ENCODE measurements around the gene LY6G6D. TPM values are rescaled to one million over a fixed set of nuclear protein-coding genes. Genes with fewer than 3 reads are reported as not detected.
A peak's percentile ranks its signal among the peaks of the same experiment; 100 is the strongest.

Gene LY6G6D
- total and polyA plus RNA-seq, 4 donors, result not detected

DNA sequence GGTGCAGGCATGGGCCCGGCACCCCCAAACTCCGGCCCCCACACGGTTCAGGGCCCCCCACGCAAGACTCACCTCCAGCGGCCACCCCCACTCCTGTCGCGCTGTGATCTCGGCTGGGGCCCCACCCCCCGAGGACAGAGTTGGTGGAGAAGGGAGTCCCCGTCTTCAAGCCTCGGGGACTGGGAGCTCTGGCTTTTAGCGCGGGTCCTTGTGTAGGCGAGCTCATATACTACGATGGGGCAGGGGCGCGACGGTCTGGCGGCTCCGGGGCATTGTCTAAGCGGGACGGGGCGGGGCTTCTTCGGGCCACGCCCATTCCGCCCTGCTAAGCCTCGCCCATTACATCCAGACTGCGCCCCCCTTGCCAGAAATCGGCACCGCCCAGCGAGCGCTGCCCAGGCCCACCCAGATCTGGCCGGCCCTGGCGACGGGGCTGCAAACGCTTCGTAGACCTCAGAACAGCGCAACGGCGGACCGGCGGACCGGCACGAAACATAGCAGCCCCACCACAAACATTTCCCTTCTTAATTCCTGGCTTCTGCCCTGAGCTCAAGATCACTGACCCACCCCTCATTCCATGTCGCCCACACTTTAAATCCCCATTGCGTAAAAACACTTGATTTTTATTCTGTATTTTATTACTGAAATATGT, 15.0 kb downstream of the LY6G6D start:
- TF ChIP-seq YY1 (IDR thresholded peaks at IDR 0.05), result peak; percentile 48
- TF ChIP-seq EGR1 (IDR thresholded peaks at IDR 0.05; ENCODE audit: low read depth in 2 of 2), result no peak
- TF ChIP-seq, protein P1, sequence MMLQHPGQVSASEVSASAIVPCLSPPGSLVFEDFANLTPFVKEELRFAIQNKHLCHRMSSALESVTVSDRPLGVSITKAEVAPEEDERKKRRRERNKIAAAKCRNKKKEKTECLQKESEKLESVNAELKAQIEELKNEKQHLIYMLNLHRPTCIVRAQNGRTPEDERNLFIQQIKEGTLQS (IDR thresholded peaks at IDR 0.05), result no peak
- peak in 1 of 2 donors; percentile 16 for TF ChIP-seq HNF4A (conservative IDR thresholded peaks at IDR 0.05)
- TF ChIP-seq SP1 (IDR thresholded peaks at IDR 0.05), result no peak
- TF ChIP-seq JUND (IDR thresholded peaks at IDR 0.05), result no peak
- 17% methylated on average over 46 of the region's 46 CpGs for WGBS
- Histone ChIP-seq H3K4me1 (ENCODE audit: control insufficient read depth in 4 of 4, insufficient read depth in 4 of 4, low read length in 3 of 4) (peaks cover 4 to 34% (median 16%) of the 10 kb centered on the region in 4 donors), H3K27me3 (ENCODE audit: control insufficient read depth in 4 of 4, insufficient read depth in 4 of 4, low read length in 3 of 4) (no peaks in the 10 kb centered on the region), H3K9me3 (ENCODE audit: control insufficient read depth in 4 of 4, low read length in 3 of 4) (no peaks in the 10 kb centered on the region), H3K36me3 (ENCODE audit: control insufficient read depth in 4 of 4, insufficient read depth in 3 of 4, low read depth in 1 of 4, low read length in 3 of 4) (peaks cover 8 to 33% (median 20%) of the 10 kb centered on the region in 4 donors), H3K4me3 (ENCODE audit: low read depth in 1 of 3, low read length in 3 of 3) (peak overlapping the region; percentile 73 to 77 (median 73)), H3K9ac (ENCODE audit: low read depth in 1 of 2, low read length in 2 of 2) (peak overlapping the region; percentile 37 to 62), H3K27ac (ENCODE audit: low read depth in 1 of 2, low read length in 2 of 2) (peak overlapping the region; percentile 91 to 92)
- peak; percentile 87 for DNase-seq (ENCODE audit: low spot score)

DNA sequence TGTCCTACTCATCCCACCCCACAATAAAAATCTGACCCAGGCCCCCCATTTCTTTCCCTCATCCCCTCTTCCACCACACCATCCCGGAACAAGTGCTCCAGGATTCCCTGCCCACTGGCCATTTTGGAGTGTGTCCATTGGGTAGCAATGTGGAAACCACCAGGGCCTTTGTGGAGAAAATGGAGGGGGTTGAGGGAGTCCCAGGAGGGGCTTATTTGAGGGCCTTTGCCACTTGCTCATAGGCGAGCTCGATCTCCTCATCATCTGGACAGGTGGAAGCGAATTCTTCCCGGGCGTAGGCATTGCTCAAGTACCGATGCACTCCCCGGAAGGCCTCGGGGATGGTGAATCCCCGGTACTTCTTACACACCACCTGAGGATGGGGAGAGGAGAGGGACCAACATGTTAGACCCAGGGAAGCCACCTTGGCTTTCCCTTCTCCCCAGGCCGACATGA, 15.5 kb downstream of the LY6G6D start:
- H3K9me3 ChIP-seq (ENCODE audit: control insufficient read depth in 4 of 4, low read length in 3 of 4), result no peaks in the 10 kb centered on the region
- no peak overlapping the region for H3K9ac ChIP-seq (ENCODE audit: low read depth in 1 of 2, low read length in 2 of 2)
- peaks cover 7 to 39% (median 21%) of the 10 kb centered on the region in 4 donors for H3K4me1 ChIP-seq (ENCODE audit: control insufficient read depth in 4 of 4, insufficient read depth in 4 of 4, low read length in 3 of 4)
- H3K4me3 ChIP-seq (ENCODE audit: low read depth in 1 of 3, low read length in 3 of 3), result no peak overlapping the region
- 94% methylated on average over 11 of the region's 11 CpGs for WGBS
- no peaks in the 10 kb centered on the region for H3K27me3 ChIP-seq (ENCODE audit: control insufficient read depth in 4 of 4, insufficient read depth in 4 of 4, low read length in 3 of 4)
- peaks cover 8 to 33% (median 20%) of the 10 kb centered on the region in 4 donors for H3K36me3 ChIP-seq (ENCODE audit: control insufficient read depth in 4 of 4, insufficient read depth in 3 of 4, low read depth in 1 of 4, low read length in 3 of 4)
- TF ChIP-seq HNF4A (conservative IDR thresholded peaks at IDR 0.05), result no peak
- no peak for TF ChIP-seq EGR1 (IDR thresholded peaks at IDR 0.05; ENCODE audit: low read depth in 2 of 2)
- TF ChIP-seq FOXA1 (IDR thresholded peaks at IDR 0.05), result no peak
- TF ChIP-seq, protein P2, sequence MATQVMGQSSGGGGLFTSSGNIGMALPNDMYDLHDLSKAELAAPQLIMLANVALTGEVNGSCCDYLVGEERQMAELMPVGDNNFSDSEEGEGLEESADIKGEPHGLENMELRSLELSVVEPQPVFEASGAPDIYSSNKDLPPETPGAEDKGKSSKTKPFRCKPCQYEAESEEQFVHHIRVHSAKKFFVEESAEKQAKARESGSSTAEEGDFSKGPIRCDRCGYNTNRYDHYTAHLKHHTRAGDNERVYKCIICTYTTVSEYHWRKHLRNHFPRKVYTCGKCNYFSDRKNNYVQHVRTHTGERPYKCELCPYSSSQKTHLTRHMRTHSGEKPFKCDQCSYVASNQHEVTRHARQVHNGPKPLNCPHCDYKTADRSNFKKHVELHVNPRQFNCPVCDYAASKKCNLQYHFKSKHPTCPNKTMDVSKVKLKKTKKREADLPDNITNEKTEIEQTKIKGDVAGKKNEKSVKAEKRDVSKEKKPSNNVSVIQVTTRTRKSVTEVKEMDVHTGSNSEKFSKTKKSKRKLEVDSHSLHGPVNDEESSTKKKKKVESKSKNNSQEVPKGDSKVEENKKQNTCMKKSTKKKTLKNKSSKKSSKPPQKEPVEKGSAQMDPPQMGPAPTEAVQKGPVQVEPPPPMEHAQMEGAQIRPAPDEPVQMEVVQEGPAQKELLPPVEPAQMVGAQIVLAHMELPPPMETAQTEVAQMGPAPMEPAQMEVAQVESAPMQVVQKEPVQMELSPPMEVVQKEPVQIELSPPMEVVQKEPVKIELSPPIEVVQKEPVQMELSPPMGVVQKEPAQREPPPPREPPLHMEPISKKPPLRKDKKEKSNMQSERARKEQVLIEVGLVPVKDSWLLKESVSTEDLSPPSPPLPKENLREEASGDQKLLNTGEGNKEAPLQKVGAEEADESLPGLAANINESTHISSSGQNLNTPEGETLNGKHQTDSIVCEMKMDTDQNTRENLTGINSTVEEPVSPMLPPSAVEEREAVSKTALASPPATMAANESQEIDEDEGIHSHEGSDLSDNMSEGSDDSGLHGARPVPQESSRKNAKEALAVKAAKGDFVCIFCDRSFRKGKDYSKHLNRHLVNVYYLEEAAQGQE (IDR thresholded peaks at IDR 0.05), result no peak
- no peak for TF ChIP-seq TAF1 (conservative IDR thresholded peaks at IDR 0.05)
- TF ChIP-seq RAD21 (IDR thresholded peaks at IDR 0.05), result no peak
- TF ChIP-seq, protein P3, sequence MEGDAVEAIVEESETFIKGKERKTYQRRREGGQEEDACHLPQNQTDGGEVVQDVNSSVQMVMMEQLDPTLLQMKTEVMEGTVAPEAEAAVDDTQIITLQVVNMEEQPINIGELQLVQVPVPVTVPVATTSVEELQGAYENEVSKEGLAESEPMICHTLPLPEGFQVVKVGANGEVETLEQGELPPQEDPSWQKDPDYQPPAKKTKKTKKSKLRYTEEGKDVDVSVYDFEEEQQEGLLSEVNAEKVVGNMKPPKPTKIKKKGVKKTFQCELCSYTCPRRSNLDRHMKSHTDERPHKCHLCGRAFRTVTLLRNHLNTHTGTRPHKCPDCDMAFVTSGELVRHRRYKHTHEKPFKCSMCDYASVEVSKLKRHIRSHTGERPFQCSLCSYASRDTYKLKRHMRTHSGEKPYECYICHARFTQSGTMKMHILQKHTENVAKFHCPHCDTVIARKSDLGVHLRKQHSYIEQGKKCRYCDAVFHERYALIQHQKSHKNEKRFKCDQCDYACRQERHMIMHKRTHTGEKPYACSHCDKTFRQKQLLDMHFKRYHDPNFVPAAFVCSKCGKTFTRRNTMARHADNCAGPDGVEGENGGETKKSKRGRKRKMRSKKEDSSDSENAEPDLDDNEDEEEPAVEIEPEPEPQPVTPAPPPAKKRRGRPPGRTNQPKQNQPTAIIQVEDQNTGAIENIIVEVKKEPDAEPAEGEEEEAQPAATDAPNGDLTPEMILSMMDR (IDR thresholded peaks at IDR 0.05; ENCODE audit: low read depth, low read length, missing input control), result no peak
- no peak for TF ChIP-seq FOXA2 (IDR thresholded peaks at IDR 0.05)
- TF ChIP-seq, protein P1 (IDR thresholded peaks at IDR 0.05), result no peak
- TF ChIP-seq SP1 (IDR thresholded peaks at IDR 0.05), result no peak
- no peak for TF ChIP-seq YY1 (IDR thresholded peaks at IDR 0.05)
- no peak for TF ChIP-seq NR2F2 (IDR thresholded peaks at IDR 0.05)
- peak overlapping the region; percentile 91 to 92 for H3K27ac ChIP-seq (ENCODE audit: low read depth in 1 of 2, low read length in 2 of 2)
- DNase-seq (ENCODE audit: low spot score), result no peak
